HepG2 (cell line): ENCODE results near the gene CPLX3. TPM values are rescaled to one million over a fixed set of nuclear protein-coding genes. Genes with fewer than 3 reads are reported as not detected.

Experiments used
- ASH2L ChIP-seq: fragments of 300-600, 200-600 bp; sonication (generic); IDR thresholded peaks from 2 replicates; pipeline ENCODE4 v1.7.0; 2017; ENCODE audit warnings: low read depth, mild to moderate bottlenecking, moderate library complexity, mixed read lengths, low read length; ENCODE audit not compliant: insufficient read length
- ELF1 ChIP-seq: sonication (generic); formaldehyde crosslinking; IDR thresholded peaks from 2 replicates; pipeline ENCODE4 v1.4.0; 2020; ENCODE audit warnings: missing genetic modification reagents
- NONO ChIP-seq, 2 experiments: fragments of 450-650 bp in 1 of 2; sonication (generic) in 1 of 2; formaldehyde crosslinking in 1 of 2; IDR thresholded peaks in 1 of 2; conservative IDR thresholded peaks in 1 of 2; 2 replicates each; pipeline versions ENCODE4 v1.6.1 to v1.8.0; 2017 to 2022; ENCODE audit warnings: mild to moderate bottlenecking in 1 of 2, missing genetic modification reagents in 1 of 2, moderate library complexity in 1 of 2
- NRL ChIP-seq: sonication (generic); formaldehyde crosslinking; IDR thresholded peaks from 2 replicates; pipeline ENCODE4 v1.5.0; 2020; ENCODE audit warnings: missing genetic modification reagents, mild to moderate bottlenecking, moderate library complexity, borderline replicate concordance
- SNAPC2 ChIP-seq: sonication (generic); formaldehyde crosslinking; IDR thresholded peaks from 2 replicates; pipeline ENCODE4 v1.8.1; 2022; ENCODE audit warnings: mild to moderate bottlenecking, missing genetic modification reagents
- TBL1XR1 ChIP-seq: fragments of 150-350 bp; IDR thresholded peaks from 2 replicates; pipeline ENCODE4 v1.6.1; 2014; ENCODE audit warnings: borderline replicate concordance, low read length; ENCODE audit not compliant: partially characterized antibody
- ZNF841 ChIP-seq: sonication (generic); formaldehyde crosslinking; IDR thresholded peaks from 2 replicates; pipeline ENCODE4 v1.8.1; 2023; ENCODE audit warnings: missing genetic modification reagents, borderline replicate concordance
- ZSCAN21 ChIP-seq: sonication (generic); formaldehyde crosslinking; IDR thresholded peaks from 2 replicates; pipeline ENCODE4 v1.8.0; 2022; ENCODE audit warnings: mild to moderate bottlenecking, missing genetic modification reagents, moderate library complexity, borderline replicate concordance
- polyA plus RNA-seq, 8 experiments: library from polyadenylated mRNA; depleted of rRNA in 3 of 8; stranded (reverse) in 7 of 8; unstranded in 1 of 8; fragments of >200 nt; fragmentation: Illumina TruSeq in 4 of 8; extraction: Trizol in 4 of 8; gene quantifications; 2 replicates each; pipeline versions ENCODE4 v1.2.1 to v1.2.3, GENCODE V29; 2011 to 2016; ENCODE audit warnings: low read depth in 4 of 8, missing spikeins in 1 of 8, mixed read lengths in 1 of 8; ENCODE audit not compliant: insufficient read depth in 1 of 8
- total RNA-seq, 5 experiments: library from RNA; depleted of rRNA; stranded (reverse); fragments of >200 nt; fragmentation: Illumina TruSeq; extraction: Trizol; gene quantifications; 2 replicates each; pipeline ENCODE4 v1.2.3, GENCODE V29; 2016; ENCODE audit warnings: low read depth in 1 of 5
- TF ChIP-seq, protein P1 (sequence below): IDR thresholded peaks from 2 replicates; pipeline ENCODE4 v1.4.0; 2020; ENCODE audit warnings: mild to moderate bottlenecking, missing genetic modification reagents
- TF ChIP-seq, protein P2 (sequence below): sonication (generic); formaldehyde crosslinking; IDR thresholded peaks from 2 replicates; pipeline ENCODE4 v1.4.0; 2020; ENCODE audit warnings: missing genetic modification reagents
- TF ChIP-seq, protein P3 (sequence below): sonication (generic); formaldehyde crosslinking; conservative IDR thresholded peaks from 2 replicates; pipeline ENCODE4 v1.4.0; 2020; ENCODE audit warnings: mild to moderate bottlenecking, missing genetic modification reagents, moderate library complexity
- TF ChIP-seq, protein P4 (sequence below): sonication (generic); formaldehyde crosslinking; IDR thresholded peaks from 2 replicates; pipeline ENCODE4 v1.9.0; 2021; ENCODE audit warnings: missing genetic modification reagents, borderline replicate concordance

Gene CPLX3
- total and polyA plus RNA-seq, 2 of the 13 experiments (the other 11 are each of a cell fraction or from before 2014, with no cell fraction given): not detected

DNA sequence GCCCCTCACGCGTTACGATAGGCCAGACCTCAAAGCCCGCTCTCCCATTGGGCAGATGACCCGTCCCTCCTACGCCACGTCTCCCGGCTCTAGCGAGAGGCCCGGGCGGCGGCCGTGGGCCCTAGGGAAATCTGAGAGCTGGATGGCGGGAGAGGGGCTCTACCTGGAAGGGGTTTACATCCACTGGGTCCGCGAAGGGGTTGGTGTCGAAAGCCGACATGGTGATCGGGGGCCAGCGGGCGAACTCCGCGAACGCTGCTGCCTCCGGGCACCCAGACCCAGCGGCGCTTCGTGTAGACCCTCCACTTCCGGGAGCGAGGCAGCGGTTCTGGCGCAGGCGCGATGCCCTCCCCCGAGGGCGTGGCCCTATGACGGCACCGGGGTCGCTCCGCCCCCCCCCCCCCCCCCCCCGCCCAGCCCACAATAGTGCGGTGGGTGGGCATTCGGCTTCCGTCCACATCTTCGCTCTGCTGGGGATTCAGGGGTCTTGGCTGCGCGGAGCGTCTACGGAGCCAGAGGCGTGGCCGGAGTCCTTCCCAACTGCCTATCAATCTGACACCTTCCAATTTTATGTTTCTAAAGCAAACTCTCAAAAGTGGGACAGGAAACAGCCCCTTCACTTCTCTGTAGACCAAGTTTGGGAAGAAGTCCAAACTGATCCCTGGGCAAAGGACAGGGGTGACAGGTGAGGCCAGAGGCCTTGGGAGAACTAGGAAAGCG, 46.8 kb downstream of the CPLX3 start, which contains the start of gene SCAMP2 (continued):
- TF ChIP-seq, protein P1, sequence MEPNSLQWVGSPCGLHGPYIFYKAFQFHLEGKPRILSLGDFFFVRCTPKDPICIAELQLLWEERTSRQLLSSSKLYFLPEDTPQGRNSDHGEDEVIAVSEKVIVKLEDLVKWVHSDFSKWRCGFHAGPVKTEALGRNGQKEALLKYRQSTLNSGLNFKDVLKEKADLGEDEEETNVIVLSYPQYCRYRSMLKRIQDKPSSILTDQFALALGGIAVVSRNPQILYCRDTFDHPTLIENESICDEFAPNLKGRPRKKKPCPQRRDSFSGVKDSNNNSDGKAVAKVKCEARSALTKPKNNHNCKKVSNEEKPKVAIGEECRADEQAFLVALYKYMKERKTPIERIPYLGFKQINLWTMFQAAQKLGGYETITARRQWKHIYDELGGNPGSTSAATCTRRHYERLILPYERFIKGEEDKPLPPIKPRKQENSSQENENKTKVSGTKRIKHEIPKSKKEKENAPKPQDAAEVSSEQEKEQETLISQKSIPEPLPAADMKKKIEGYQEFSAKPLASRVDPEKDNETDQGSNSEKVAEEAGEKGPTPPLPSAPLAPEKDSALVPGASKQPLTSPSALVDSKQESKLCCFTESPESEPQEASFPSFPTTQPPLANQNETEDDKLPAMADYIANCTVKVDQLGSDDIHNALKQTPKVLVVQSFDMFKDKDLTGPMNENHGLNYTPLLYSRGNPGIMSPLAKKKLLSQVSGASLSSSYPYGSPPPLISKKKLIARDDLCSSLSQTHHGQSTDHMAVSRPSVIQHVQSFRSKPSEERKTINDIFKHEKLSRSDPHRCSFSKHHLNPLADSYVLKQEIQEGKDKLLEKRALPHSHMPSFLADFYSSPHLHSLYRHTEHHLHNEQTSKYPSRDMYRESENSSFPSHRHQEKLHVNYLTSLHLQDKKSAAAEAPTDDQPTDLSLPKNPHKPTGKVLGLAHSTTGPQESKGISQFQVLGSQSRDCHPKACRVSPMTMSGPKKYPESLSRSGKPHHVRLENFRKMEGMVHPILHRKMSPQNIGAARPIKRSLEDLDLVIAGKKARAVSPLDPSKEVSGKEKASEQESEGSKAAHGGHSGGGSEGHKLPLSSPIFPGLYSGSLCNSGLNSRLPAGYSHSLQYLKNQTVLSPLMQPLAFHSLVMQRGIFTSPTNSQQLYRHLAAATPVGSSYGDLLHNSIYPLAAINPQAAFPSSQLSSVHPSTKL (CRISPR knock-in tag): peak; percentile 38; the same call in 1 of the 2 replicates
- TF ChIP-seq, protein P2, sequence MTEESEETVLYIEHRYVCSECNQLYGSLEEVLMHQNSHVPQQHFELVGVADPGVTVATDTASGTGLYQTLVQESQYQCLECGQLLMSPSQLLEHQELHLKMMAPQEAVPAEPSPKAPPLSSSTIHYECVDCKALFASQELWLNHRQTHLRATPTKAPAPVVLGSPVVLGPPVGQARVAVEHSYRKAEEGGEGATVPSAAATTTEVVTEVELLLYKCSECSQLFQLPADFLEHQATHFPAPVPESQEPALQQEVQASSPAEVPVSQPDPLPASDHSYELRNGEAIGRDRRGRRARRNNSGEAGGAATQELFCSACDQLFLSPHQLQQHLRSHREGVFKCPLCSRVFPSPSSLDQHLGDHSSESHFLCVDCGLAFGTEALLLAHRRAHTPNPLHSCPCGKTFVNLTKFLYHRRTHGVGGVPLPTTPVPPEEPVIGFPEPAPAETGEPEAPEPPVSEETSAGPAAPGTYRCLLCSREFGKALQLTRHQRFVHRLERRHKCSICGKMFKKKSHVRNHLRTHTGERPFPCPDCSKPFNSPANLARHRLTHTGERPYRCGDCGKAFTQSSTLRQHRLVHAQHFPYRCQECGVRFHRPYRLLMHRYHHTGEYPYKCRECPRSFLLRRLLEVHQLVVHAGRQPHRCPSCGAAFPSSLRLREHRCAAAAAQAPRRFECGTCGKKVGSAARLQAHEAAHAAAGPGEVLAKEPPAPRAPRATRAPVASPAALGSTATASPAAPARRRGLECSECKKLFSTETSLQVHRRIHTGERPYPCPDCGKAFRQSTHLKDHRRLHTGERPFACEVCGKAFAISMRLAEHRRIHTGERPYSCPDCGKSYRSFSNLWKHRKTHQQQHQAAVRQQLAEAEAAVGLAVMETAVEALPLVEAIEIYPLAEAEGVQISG (CRISPR knock-in tag): peak; percentile 33; the same call in 1 of the 2 replicates
- TF ChIP-seq NRL (CRISPR knock-in tag): peak; percentile 89
- no peak for TF ChIP-seq ZNF841 (CRISPR knock-in tag)
- TF ChIP-seq ASH2L: peak; percentile 96
- TF ChIP-seq NONO (IDR thresholded peaks at IDR 0.05): no peak
- 0 out of 2 replicates have a peak, but pooled peaks have one; percentile 43 for TF ChIP-seq NONO (CRISPR knock-in tag; conservative IDR thresholded peaks at IDR 0.05)
- TF ChIP-seq SNAPC2 (CRISPR knock-in tag): peak; percentile 59; the same call in 1 of the 2 replicates
- no peak for TF ChIP-seq TBL1XR1
- TF ChIP-seq ELF1 (CRISPR knock-in tag): peak; percentile 94
- TF ChIP-seq, protein P3, sequence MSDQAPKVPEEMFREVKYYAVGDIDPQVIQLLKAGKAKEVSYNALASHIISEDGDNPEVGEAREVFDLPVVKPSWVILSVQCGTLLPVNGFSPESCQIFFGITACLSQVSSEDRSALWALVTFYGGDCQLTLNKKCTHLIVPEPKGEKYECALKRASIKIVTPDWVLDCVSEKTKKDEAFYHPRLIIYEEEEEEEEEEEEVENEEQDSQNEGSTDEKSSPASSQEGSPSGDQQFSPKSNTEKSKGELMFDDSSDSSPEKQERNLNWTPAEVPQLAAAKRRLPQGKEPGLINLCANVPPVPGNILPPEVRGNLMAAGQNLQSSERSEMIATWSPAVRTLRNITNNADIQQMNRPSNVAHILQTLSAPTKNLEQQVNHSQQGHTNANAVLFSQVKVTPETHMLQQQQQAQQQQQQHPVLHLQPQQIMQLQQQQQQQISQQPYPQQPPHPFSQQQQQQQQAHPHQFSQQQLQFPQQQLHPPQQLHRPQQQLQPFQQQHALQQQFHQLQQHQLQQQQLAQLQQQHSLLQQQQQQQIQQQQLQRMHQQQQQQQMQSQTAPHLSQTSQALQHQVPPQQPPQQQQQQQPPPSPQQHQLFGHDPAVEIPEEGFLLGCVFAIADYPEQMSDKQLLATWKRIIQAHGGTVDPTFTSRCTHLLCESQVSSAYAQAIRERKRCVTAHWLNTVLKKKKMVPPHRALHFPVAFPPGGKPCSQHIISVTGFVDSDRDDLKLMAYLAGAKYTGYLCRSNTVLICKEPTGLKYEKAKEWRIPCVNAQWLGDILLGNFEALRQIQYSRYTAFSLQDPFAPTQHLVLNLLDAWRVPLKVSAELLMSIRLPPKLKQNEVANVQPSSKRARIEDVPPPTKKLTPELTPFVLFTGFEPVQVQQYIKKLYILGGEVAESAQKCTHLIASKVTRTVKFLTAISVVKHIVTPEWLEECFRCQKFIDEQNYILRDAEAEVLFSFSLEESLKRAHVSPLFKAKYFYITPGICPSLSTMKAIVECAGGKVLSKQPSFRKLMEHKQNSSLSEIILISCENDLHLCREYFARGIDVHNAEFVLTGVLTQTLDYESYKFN: no peak
- TF ChIP-seq, protein P4, sequence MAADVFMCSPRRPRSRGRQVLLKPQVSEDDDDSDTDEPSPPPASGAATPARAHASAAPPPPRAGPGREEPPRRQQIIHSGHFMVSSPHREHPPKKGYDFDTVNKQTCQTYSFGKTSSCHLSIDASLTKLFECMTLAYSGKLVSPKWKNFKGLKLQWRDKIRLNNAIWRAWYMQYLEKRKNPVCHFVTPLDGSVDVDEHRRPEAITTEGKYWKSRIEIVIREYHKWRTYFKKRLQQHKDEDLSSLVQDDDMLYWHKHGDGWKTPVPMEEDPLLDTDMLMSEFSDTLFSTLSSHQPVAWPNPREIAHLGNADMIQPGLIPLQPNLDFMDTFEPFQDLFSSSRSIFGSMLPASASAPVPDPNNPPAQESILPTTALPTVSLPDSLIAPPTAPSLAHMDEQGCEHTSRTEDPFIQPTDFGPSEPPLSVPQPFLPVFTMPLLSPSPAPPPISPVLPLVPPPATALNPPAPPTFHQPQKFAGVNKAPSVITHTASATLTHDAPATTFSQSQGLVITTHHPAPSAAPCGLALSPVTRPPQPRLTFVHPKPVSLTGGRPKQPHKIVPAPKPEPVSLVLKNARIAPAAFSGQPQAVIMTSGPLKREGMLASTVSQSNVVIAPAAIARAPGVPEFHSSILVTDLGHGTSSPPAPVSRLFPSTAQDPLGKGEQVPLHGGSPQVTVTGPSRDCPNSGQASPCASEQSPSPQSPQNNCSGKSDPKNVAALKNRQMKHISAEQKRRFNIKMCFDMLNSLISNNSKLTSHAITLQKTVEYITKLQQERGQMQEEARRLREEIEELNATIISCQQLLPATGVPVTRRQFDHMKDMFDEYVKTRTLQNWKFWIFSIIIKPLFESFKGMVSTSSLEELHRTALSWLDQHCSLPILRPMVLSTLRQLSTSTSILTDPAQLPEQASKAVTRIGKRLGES (CRISPR knock-in tag): no peak
- no peak for TF ChIP-seq ZSCAN21 (CRISPR knock-in tag)
